ENCODE results near the gene AMOTL2.

DNA sequence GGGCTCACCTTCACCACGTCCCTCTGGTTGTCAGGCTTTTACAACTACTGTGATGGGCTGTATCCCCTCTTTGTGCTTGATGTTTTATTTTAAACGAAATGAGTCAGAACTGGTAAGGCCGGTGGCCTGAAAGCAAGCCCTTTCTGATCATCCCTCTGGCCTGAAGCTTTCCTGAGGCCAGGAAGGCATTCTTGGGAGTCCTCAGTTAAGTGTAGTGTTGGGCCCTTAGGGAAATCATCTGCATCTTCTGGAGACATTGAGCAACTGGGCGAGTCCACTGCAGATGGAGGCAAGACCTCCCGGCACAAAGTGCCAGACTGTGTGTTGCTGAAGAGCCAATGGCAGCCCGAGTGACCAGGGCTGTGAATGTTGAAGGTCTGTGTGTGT lies 33.0 kb upstream of the AMOTL2 start:
- TF ChIP-seq, protein P1, sequence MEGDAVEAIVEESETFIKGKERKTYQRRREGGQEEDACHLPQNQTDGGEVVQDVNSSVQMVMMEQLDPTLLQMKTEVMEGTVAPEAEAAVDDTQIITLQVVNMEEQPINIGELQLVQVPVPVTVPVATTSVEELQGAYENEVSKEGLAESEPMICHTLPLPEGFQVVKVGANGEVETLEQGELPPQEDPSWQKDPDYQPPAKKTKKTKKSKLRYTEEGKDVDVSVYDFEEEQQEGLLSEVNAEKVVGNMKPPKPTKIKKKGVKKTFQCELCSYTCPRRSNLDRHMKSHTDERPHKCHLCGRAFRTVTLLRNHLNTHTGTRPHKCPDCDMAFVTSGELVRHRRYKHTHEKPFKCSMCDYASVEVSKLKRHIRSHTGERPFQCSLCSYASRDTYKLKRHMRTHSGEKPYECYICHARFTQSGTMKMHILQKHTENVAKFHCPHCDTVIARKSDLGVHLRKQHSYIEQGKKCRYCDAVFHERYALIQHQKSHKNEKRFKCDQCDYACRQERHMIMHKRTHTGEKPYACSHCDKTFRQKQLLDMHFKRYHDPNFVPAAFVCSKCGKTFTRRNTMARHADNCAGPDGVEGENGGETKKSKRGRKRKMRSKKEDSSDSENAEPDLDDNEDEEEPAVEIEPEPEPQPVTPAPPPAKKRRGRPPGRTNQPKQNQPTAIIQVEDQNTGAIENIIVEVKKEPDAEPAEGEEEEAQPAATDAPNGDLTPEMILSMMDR (IDR thresholded peaks at IDR 0.05) = no peak
- TF ChIP-seq, protein P2, sequence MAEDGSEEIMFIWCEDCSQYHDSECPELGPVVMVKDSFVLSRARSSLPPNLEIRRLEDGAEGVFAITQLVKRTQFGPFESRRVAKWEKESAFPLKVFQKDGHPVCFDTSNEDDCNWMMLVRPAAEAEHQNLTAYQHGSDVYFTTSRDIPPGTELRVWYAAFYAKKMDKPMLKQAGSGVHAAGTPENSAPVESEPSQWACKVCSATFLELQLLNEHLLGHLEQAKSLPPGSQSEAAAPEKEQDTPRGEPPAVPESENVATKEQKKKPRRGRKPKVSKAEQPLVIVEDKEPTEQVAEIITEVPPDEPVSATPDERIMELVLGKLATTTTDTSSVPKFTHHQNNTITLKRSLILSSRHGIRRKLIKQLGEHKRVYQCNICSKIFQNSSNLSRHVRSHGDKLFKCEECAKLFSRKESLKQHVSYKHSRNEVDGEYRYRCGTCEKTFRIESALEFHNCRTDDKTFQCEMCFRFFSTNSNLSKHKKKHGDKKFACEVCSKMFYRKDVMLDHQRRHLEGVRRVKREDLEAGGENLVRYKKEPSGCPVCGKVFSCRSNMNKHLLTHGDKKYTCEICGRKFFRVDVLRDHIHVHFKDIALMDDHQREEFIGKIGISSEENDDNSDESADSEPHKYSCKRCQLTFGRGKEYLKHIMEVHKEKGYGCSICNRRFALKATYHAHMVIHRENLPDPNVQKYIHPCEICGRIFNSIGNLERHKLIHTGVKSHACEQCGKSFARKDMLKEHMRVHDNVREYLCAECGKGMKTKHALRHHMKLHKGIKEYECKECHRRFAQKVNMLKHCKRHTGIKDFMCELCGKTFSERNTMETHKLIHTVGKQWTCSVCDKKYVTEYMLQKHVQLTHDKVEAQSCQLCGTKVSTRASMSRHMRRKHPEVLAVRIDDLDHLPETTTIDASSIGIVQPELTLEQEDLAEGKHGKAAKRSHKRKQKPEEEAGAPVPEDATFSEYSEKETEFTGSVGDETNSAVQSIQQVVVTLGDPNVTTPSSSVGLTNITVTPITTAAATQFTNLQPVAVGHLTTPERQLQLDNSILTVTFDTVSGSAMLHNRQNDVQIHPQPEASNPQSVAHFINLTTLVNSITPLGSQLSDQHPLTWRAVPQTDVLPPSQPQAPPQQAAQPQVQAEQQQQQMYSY (CRISPR knock-in tag; IDR thresholded peaks at IDR 0.05) = no peak
- TF ChIP-seq, protein P3, sequence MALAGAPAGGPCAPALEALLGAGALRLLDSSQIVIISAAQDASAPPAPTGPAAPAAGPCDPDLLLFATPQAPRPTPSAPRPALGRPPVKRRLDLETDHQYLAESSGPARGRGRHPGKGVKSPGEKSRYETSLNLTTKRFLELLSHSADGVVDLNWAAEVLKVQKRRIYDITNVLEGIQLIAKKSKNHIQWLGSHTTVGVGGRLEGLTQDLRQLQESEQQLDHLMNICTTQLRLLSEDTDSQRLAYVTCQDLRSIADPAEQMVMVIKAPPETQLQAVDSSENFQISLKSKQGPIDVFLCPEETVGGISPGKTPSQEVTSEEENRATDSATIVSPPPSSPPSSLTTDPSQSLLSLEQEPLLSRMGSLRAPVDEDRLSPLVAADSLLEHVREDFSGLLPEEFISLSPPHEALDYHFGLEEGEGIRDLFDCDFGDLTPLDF (CRISPR knock-in tag; IDR thresholded peaks at IDR 0.05) = no peak
- TF ChIP-seq, protein P4, sequence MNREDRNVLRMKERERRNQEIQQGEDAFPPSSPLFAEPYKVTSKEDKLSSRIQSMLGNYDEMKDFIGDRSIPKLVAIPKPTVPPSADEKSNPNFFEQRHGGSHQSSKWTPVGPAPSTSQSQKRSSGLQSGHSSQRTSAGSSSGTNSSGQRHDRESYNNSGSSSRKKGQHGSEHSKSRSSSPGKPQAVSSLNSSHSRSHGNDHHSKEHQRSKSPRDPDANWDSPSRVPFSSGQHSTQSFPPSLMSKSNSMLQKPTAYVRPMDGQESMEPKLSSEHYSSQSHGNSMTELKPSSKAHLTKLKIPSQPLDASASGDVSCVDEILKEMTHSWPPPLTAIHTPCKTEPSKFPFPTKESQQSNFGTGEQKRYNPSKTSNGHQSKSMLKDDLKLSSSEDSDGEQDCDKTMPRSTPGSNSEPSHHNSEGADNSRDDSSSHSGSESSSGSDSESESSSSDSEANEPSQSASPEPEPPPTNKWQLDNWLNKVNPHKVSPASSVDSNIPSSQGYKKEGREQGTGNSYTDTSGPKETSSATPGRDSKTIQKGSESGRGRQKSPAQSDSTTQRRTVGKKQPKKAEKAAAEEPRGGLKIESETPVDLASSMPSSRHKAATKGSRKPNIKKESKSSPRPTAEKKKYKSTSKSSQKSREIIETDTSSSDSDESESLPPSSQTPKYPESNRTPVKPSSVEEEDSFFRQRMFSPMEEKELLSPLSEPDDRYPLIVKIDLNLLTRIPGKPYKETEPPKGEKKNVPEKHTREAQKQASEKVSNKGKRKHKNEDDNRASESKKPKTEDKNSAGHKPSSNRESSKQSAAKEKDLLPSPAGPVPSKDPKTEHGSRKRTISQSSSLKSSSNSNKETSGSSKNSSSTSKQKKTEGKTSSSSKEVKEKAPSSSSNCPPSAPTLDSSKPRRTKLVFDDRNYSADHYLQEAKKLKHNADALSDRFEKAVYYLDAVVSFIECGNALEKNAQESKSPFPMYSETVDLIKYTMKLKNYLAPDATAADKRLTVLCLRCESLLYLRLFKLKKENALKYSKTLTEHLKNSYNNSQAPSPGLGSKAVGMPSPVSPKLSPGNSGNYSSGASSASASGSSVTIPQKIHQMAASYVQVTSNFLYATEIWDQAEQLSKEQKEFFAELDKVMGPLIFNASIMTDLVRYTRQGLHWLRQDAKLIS (CRISPR knock-in tag; IDR thresholded peaks at IDR 0.05; ENCODE audit: borderline replicate concordance) = no peak
- TF ChIP-seq MXD4 (CRISPR knock-in tag; IDR thresholded peaks at IDR 0.05; ENCODE audit: borderline replicate concordance) (no peak), ZNF423 (CRISPR knock-in tag; IDR thresholded peaks at IDR 0.05) (no peak), NFYB (CRISPR knock-in tag; conservative IDR thresholded peaks at IDR 0.05; ENCODE audit: low read depth) (no peak), IRF2 (CRISPR knock-in tag; IDR thresholded peaks at IDR 0.05; ENCODE audit: borderline replicate concordance, low read depth) (no peak), NR2C2 (CRISPR knock-in tag; IDR thresholded peaks at IDR 0.05) (no peak), MYBL2 (CRISPR knock-in tag; IDR thresholded peaks at IDR 0.05) (no peak), FOXP1 (CRISPR knock-in tag; IDR thresholded peaks at IDR 0.05; ENCODE audit: borderline replicate concordance) (no peak)
- TF ChIP-seq, protein P5, sequence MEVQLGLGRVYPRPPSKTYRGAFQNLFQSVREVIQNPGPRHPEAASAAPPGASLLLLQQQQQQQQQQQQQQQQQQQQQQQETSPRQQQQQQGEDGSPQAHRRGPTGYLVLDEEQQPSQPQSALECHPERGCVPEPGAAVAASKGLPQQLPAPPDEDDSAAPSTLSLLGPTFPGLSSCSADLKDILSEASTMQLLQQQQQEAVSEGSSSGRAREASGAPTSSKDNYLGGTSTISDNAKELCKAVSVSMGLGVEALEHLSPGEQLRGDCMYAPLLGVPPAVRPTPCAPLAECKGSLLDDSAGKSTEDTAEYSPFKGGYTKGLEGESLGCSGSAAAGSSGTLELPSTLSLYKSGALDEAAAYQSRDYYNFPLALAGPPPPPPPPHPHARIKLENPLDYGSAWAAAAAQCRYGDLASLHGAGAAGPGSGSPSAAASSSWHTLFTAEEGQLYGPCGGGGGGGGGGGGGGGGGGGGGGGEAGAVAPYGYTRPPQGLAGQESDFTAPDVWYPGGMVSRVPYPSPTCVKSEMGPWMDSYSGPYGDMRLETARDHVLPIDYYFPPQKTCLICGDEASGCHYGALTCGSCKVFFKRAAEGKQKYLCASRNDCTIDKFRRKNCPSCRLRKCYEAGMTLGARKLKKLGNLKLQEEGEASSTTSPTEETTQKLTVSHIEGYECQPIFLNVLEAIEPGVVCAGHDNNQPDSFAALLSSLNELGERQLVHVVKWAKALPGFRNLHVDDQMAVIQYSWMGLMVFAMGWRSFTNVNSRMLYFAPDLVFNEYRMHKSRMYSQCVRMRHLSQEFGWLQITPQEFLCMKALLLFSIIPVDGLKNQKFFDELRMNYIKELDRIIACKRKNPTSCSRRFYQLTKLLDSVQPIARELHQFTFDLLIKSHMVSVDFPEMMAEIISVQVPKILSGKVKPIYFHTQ (CRISPR knock-in tag; IDR thresholded peaks at IDR 0.05) = no peak
- TF ChIP-seq, protein P6, sequence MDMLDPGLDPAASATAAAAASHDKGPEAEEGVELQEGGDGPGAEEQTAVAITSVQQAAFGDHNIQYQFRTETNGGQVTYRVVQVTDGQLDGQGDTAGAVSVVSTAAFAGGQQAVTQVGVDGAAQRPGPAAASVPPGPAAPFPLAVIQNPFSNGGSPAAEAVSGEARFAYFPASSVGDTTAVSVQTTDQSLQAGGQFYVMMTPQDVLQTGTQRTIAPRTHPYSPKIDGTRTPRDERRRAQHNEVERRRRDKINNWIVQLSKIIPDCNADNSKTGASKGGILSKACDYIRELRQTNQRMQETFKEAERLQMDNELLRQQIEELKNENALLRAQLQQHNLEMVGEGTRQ (CRISPR knock-in tag; IDR thresholded peaks at IDR 0.05) = no peak
- TF ChIP-seq, protein P7, sequence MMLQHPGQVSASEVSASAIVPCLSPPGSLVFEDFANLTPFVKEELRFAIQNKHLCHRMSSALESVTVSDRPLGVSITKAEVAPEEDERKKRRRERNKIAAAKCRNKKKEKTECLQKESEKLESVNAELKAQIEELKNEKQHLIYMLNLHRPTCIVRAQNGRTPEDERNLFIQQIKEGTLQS (CRISPR knock-in tag; conservative IDR thresholded peaks at IDR 0.05) = no peak

Data from WTC11 (cell line).